ENCODE data around the gene EHD4.

The EHD4 gene

GRCh38 chr15:41983621-41984571, 11.5 kb upstream of the EHD4 start:
- Histone ChIP-seq H3K9ac (ENCODE audit: low read depth, low read length, poor library complexity, severe bottlenecking) (no peak overlapping the region), H3K9me2 (replicated peaks; ENCODE audit: low read depth, low read length) (no peaks in the 10 kb centered on the region), H2AFZ (ENCODE audit: low read length) (no peak overlapping the region), H3K4me1 (ENCODE audit: insufficient read depth, low read length, poor library complexity, severe bottlenecking) (no peaks in the 10 kb centered on the region), H3K79me2 (ENCODE audit: insufficient read depth, low read length) (no peaks in the 10 kb centered on the region), H3K27me3 (ENCODE audit: insufficient read depth, low read length, poor library complexity, severe bottlenecking) (no peaks in the 10 kb centered on the region), H3F3A (ENCODE audit: low read depth) (no peaks in the 10 kb centered on the region), H3K4me2 (ENCODE audit: low read depth, low read length, poor library complexity, severe bottlenecking) (no peak overlapping the region), H4K20me1 (ENCODE audit: insufficient read depth, low read length, poor library complexity, severe bottlenecking) (no peaks in the 10 kb centered on the region), H3K36me3 (ENCODE audit: insufficient read depth, low read length) (no peaks in the 10 kb centered on the region), H3K4me3 (ENCODE audit: low read length, poor library complexity, severe bottlenecking) (no peak overlapping the region), H3K9me3 (ENCODE audit: insufficient read depth, low read depth, low read length) (no peaks in the 10 kb centered on the region)
- TF ChIP-seq EZH2phosphoT487 (IDR thresholded peaks at IDR 0.05; ENCODE audit: borderline replicate concordance), result no peak
- TF ChIP-seq, protein P1, sequence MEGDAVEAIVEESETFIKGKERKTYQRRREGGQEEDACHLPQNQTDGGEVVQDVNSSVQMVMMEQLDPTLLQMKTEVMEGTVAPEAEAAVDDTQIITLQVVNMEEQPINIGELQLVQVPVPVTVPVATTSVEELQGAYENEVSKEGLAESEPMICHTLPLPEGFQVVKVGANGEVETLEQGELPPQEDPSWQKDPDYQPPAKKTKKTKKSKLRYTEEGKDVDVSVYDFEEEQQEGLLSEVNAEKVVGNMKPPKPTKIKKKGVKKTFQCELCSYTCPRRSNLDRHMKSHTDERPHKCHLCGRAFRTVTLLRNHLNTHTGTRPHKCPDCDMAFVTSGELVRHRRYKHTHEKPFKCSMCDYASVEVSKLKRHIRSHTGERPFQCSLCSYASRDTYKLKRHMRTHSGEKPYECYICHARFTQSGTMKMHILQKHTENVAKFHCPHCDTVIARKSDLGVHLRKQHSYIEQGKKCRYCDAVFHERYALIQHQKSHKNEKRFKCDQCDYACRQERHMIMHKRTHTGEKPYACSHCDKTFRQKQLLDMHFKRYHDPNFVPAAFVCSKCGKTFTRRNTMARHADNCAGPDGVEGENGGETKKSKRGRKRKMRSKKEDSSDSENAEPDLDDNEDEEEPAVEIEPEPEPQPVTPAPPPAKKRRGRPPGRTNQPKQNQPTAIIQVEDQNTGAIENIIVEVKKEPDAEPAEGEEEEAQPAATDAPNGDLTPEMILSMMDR (conservative IDR thresholded peaks at IDR 0.05; ENCODE audit: low read length), result no peak

- H3K4me2 ChIP-seq (ENCODE audit: low read depth, low read length, poor library complexity, severe bottlenecking), result no peak overlapping the region
- no peaks in the 10 kb centered on the region for H3K9me2 ChIP-seq (replicated peaks; ENCODE audit: low read depth, low read length)
- no peaks in the 10 kb centered on the region for H3K4me1 ChIP-seq (ENCODE audit: insufficient read depth, low read length, poor library complexity, severe bottlenecking)
- no peaks in the 10 kb centered on the region for H3K36me3 ChIP-seq (ENCODE audit: insufficient read depth, low read length)
- TF ChIP-seq, protein P1 (conservative IDR thresholded peaks at IDR 0.05; ENCODE audit: low read length), result no peak
- TF ChIP-seq EZH2phosphoT487 (IDR thresholded peaks at IDR 0.05; ENCODE audit: borderline replicate concordance), result no peak
- H3K27me3 ChIP-seq (ENCODE audit: insufficient read depth, low read length, poor library complexity, severe bottlenecking), result no peaks in the 10 kb centered on the region
- no peak overlapping the region for H2AFZ ChIP-seq (ENCODE audit: low read length)
- no peak overlapping the region for H3K9ac ChIP-seq (ENCODE audit: low read depth, low read length, poor library complexity, severe bottlenecking)
- H4K20me1 ChIP-seq (ENCODE audit: insufficient read depth, low read length, poor library complexity, severe bottlenecking), result no peaks in the 10 kb centered on the region
- no peaks in the 10 kb centered on the region for H3F3A ChIP-seq (ENCODE audit: low read depth)
- H3K79me2 ChIP-seq (ENCODE audit: insufficient read depth, low read length), result no peaks in the 10 kb centered on the region
- no peaks in the 10 kb centered on the region for H3K9me3 ChIP-seq (ENCODE audit: insufficient read depth, low read depth, low read length)
- no peak overlapping the region for H3K4me3 ChIP-seq (ENCODE audit: low read length, poor library complexity, severe bottlenecking)
Observed at GRCh38 chr15:41983221-41983620, 10.9 kb upstream of the EHD4 start.

DNA sequence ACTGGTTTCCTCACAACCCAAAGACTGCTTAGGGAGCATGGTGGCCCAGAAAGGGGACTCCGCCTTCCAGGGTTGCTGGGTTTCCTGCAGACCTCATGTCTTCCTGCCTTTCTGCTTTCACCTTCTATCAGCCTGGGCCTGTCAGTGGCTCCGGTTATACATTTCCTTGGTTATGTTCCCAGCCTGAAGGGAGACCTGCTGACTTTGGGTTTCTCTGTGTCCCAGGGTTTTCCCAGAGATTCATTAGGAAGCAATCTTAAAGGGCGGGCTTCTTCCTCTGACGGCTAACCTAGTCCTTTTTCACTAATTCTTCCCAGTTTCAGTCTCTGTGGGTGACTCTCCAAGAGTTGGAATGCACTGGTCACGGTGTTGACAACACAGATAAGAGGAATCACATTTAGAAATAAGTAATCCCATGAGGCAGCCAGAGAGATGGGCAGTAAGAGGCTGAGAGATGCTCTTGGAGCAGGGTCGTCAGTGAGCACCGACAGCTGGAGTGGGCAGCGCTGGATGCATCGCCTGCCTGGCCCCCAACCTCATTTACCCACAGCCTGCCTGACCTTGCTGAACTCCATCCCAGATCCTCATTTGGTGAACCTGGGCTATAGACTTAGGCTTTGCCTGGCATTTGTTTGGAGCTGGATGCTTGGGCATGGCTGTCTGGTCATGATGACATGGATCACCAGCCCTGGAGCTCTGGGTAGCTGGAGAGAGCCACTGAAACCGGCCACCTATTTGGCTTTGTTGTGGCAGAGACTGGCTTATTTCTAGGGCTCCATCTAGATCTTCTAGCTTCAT, 10.0 kb upstream of the EHD4 start:
- H3K36me3 ChIP-seq (ENCODE audit: insufficient read depth, low read length), result no peaks in the 10 kb centered on the region
- no peaks in the 10 kb centered on the region for H4K20me1 ChIP-seq (ENCODE audit: insufficient read depth, low read length, poor library complexity, severe bottlenecking)
- H3K79me2 ChIP-seq (ENCODE audit: insufficient read depth, low read length), result no peaks in the 10 kb centered on the region
- H2AFZ ChIP-seq (ENCODE audit: low read length), result no peak overlapping the region
- H3K27me3 ChIP-seq (ENCODE audit: insufficient read depth, low read length, poor library complexity, severe bottlenecking), result no peaks in the 10 kb centered on the region
- no peaks in the 10 kb centered on the region for H3K4me1 ChIP-seq (ENCODE audit: insufficient read depth, low read length, poor library complexity, severe bottlenecking)
- TF ChIP-seq, protein P1 (conservative IDR thresholded peaks at IDR 0.05; ENCODE audit: low read length), result no peak
- TF ChIP-seq EZH2phosphoT487 (IDR thresholded peaks at IDR 0.05; ENCODE audit: borderline replicate concordance), result no peak
- no peak overlapping the region for H3K9ac ChIP-seq (ENCODE audit: low read depth, low read length, poor library complexity, severe bottlenecking)
- H3K4me3 ChIP-seq (ENCODE audit: low read length, poor library complexity, severe bottlenecking), result no peak overlapping the region
- no peaks in the 10 kb centered on the region for H3K9me3 ChIP-seq (ENCODE audit: insufficient read depth, low read depth, low read length)
- no peaks in the 10 kb centered on the region for H3K9me2 ChIP-seq (replicated peaks; ENCODE audit: low read depth, low read length)
- H3F3A ChIP-seq (ENCODE audit: low read depth), result no peaks in the 10 kb centered on the region
- H3K4me2 ChIP-seq (ENCODE audit: low read depth, low read length, poor library complexity, severe bottlenecking), result no peak overlapping the region

Data from Loucy (cell line).